Cardiac muscle cell (in vitro differentiated cells and primary cell): ENCODE data around the gene GABRG3. TPM values are rescaled to one million over a fixed set of nuclear protein-coding genes. Genes with fewer than 3 reads are reported as not detected.

Experiments used
- DNase-seq, 2 donors: peaks; one replicate each; pipeline versions ENCODE4 v3.0.0 to v3.0.0-alpha.2; 2010 to 2017; ENCODE audit warnings: low read depth in 1 of 2, low spot score in 1 of 2
- H3K27ac ChIP-seq: fragments of 200-600 bp; sonication (generic); 2 replicates; pipeline ENCODE4 v1.5.1; 2016
- H3K27me3 ChIP-seq: fragments of 200-600 bp; sonication (generic); 2 replicates; pipeline ENCODE4 v1.6.0; 2016; ENCODE audit warnings: control low read depth
- H3K36me3 ChIP-seq: fragments of 200-600 bp; sonication (generic); 2 replicates; pipeline ENCODE4 v1.5.1; 2016; ENCODE audit warnings: control low read depth
- H3K4me1 ChIP-seq: fragments of 200-600 bp; sonication (generic); 2 replicates; pipeline ENCODE4 v1.8.1; 2017; ENCODE audit warnings: low read depth, mild to moderate bottlenecking, mixed run types
- H3K4me3 ChIP-seq: fragments of 200-600 bp; sonication (generic); 2 replicates; pipeline ENCODE4 v1.5.1; 2016; ENCODE audit warnings: mild to moderate bottlenecking
- H3K9me3 ChIP-seq: fragments of 200-600 bp; sonication (generic); 2 replicates; pipeline ENCODE4 v1.5.1; 2017; ENCODE audit warnings: low read depth, mild to moderate bottlenecking, control low read depth
- CTCF ChIP-seq: IDR thresholded peaks from 2 replicates; pipeline ENCODE4 v1.5.1; 2012; ENCODE audit warnings: low read depth, mild to moderate bottlenecking, low read length
- polyA plus RNA-seq: library from polyadenylated mRNA; unstranded; fragments of >200 nt; fragmentation: Nextera tagmentation; extraction: Ambion mirVana; gene quantifications from 2 replicates; pipeline ENCODE4 v1.2.1, GENCODE V29; 2016
- total RNA-seq: library from RNA; depleted of rRNA; stranded (reverse); fragments of >200 nt; gene quantifications from 2 replicates; pipeline ENCODE4 v1.2.3, GENCODE V29; 2016

The GABRG3 gene
- total and polyA plus RNA-seq, 2 experiments from 2014 or later: not detected

GRCh38 chr15:27084844-27085243 is 113.9 kb downstream of the GABRG3 start:
- H3K36me3 ChIP-seq: no peaks in the 10 kb centered on the region
- no peak for TF ChIP-seq CTCF
- no peak for DNase-seq
- H3K4me3 ChIP-seq: no peak overlapping the region
- H3K9me3 ChIP-seq: no peaks in the 10 kb centered on the region
- peaks cover 10% of the 10 kb centered on the region for H3K4me1 ChIP-seq
- H3K27me3 ChIP-seq: no peaks in the 10 kb centered on the region
- H3K27ac ChIP-seq: no peak overlapping the region

GRCh38 chr15:27086149-27086548 is 115.2 kb downstream of the GABRG3 start:
- DNase-seq: peak in 1 of 2 donors; percentile 38

GRCh38 chr15:27086805-27087204 is 115.8 kb downstream of the GABRG3 start:
- Histone ChIP-seq H3K36me3 (no peaks in the 10 kb centered on the region), H3K9me3 (no peaks in the 10 kb centered on the region), H3K27me3 (no peaks in the 10 kb centered on the region), H3K4me3 (no peak overlapping the region), H3K4me1 (peaks cover 10% of the 10 kb centered on the region), H3K27ac (no peak overlapping the region)
- no peak for DNase-seq
- no peak for TF ChIP-seq CTCF

More at GRCh38 chr15:27086149-27086548, 115.2 kb downstream of the GABRG3 start:
- TF ChIP-seq CTCF: no peak
- no peak overlapping the region for H3K27ac ChIP-seq
- no peaks in the 10 kb centered on the region for H3K36me3 ChIP-seq
- no peak overlapping the region for H3K4me3 ChIP-seq
- H3K4me1 ChIP-seq: peaks cover 10% of the 10 kb centered on the region
- H3K27me3 ChIP-seq: no peaks in the 10 kb centered on the region
- H3K9me3 ChIP-seq: no peaks in the 10 kb centered on the region

GRCh38 chr15:27087651-27088583 is 116.9 kb downstream of the GABRG3 start:
- Histone ChIP-seq H3K27me3 (no peaks in the 10 kb centered on the region), H3K4me3 (no peak overlapping the region), H3K36me3 (no peaks in the 10 kb centered on the region), H3K9me3 (no peaks in the 10 kb centered on the region), H3K4me1 (peaks cover 10% of the 10 kb centered on the region), H3K27ac (no peak overlapping the region)
- no peak for DNase-seq
- TF ChIP-seq CTCF: no peak

GRCh38 chr15:27088584-27089232 is 117.7 kb downstream of the GABRG3 start:
- Histone ChIP-seq H3K36me3 (no peaks in the 10 kb centered on the region), H3K27me3 (no peaks in the 10 kb centered on the region), H3K4me3 (no peak overlapping the region), H3K9me3 (no peaks in the 10 kb centered on the region), H3K27ac (no peak overlapping the region), H3K4me1 (peaks cover 10% of the 10 kb centered on the region)
- no peak for DNase-seq
- TF ChIP-seq CTCF: no peak
